ENCODE data around the gene SRPRA.
A peak's percentile ranks its signal among the peaks of the same experiment; 100 is the strongest.
"Not testable (repeated sequence)": the region's sequence is repeated elsewhere in the genome, so short reads cannot be mapped to it uniquely, and the experiment has no call there.

Gene SRPRA

GRCh38 chr11:126282736-126283591, 14.3 kb upstream of the SRPRA start, which contains the start of gene TIRAP:
TIRAP (plus strand) TSS chr11:126283093; CDS start chr11:126290895, 7,802 bp downstream.
- no peak for DNase-seq (ENCODE audit: low read depth)

GRCh38 chr11:126282361-126282735, 13.7 kb upstream of the SRPRA start:
- DNase-seq (ENCODE audit: low read depth) = no peak

GRCh38 chr11:126281666-126282175, 13.0 kb upstream of the SRPRA start:
- no peak for DNase-seq (ENCODE audit: low read depth)

DNA sequence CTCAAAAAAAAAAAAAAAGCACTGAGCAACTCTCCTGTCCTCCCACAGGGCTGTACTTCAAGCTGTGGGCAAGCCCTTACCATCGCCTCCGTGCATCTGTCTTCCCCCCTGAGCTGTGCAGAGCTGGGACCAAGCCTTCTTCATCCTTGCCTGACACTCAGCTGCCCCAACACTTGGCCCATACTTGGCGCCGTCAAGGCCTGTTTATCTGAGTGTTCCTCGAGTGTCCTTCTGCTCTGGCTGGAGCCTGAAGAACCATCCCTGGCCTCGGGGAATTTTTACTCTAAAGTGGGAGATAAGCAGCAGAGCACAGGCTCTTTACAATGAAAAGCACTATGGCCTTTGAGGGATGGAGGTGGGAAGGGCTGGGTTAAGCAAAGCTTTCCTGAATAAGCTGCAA, 12.6 kb upstream of the SRPRA start:
- no peak for DNase-seq (ENCODE audit: low read depth)

DNA sequence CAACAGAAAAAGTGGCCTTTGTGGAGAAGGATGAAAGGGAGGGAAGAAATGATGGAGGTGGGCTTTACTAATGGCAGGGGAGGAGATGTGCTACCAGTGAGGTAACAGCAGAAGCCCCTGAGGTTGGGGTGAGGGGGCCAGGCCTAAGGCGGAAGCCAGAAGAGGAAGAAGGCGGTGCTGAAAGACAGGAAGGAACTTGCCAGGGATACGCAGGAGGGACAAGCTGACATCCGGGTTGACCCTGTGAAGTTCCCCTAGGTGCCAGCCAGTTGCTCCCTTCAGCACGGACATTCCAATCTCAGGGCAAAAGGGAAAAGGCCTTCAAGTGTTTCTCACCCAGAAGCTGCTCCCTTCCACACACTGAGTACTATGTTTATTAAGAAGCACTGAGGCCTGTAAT, 11.9 kb upstream of the SRPRA start:
- DNase-seq (ENCODE audit: low read depth) = no peak

GRCh38 chr11:126279191-126279590, 10.5 kb upstream of the SRPRA start:
- DNase-seq (ENCODE audit: low read depth) = no peak

GRCh38 chr11:126277780-126278179, 9.1 kb upstream of the SRPRA start:
- DNase-seq (ENCODE audit: low read depth) = no peak

DNA sequence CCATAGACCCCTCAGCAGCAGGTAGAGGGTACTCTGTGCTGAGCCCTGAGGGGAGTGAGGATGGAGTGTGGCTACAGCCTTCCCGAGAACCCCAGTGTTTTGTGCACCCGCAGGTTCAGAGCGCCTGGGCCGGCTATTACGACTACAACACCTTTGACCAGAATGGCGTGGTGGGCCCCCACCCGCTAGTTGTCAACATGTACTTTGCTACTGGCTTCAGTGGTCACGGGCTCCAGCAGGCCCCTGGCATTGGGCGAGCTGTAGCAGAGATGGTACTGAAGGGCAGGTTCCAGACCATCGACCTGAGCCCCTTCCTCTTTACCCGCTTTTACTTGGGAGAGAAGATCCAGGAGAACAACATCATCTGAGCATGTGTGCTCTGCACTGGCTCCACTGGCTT, 8.6 kb upstream of the SRPRA start:
- DNase-seq (ENCODE audit: low read depth) = no peak

- DNase-seq (ENCODE audit: low read depth) = no peak
Measured at GRCh38 chr11:126268361-126268707, 361 bp downstream of the SRPRA start.

DNA sequence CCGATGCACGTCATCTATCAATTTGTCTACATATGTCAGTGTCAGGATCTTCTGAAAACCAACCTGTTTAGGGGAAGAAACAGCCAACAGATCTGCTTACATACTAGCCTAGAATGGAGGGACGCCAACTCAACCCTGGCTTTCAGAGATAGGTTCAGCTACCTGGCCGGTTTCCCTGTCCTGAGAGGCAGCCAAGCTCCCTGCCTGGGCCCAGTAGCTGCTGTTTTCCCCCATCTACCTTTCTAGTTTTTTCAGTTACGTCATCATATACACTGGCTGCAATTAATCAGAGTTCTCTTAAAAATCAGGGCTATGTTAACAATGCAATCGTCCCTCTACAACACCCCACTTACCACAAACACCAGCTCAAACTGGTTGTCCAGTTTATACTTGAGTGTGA, 1.0 kb downstream of the SRPRA start:
- no peak for DNase-seq (ENCODE audit: low read depth)

GRCh38 chr11:126265811-126266210, 2.9 kb downstream of the SRPRA start:
- no peak for DNase-seq (ENCODE audit: low read depth)

DNA sequence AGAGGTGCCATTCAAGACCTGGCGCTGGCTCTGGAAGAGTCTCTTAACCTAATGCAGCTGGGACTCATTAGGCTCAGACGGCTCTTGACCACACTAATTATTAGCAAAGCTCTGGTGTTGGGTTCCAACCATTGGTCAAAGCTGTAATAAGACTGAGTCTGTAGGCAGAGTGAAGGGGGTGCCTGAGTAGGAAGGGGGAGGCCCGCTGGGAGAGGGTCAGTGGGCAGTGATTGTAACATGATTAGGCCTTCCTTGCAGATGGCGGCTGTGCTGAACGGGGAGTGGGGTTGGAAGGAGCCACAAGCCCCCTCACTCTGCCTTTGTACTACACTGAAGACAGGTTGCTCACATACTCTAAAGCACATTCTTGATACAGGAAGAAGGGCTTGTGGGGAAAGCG, 5.2 kb downstream of the SRPRA start:
- DNase-seq (ENCODE audit: low read depth) = no peak

DNA sequence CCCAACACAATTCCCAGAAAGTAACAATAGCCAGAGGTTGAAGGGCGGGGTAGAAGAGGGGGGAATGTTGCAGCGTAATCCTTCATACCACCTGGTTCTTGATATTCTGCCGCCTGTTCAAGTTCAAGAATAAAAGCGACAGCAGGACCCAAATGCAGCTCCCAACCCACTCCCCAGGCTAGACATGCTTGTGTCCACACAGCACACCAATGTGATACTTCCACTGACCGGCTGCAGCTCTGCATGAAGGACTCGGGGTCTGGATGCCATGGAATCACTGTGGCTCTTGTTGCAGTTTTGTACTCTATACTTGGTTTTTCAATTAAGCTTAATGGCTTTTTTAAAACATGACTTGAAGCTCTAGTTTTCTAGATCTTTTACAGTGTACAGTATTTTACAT, 6.5 kb downstream of the SRPRA start:
- DNase-seq (ENCODE audit: low read depth) = no peak

- DNase-seq (ENCODE audit: low read depth) = no peak
Measured at GRCh38 chr11:126257764-126258163, 10.9 kb downstream of the SRPRA start.

DNA sequence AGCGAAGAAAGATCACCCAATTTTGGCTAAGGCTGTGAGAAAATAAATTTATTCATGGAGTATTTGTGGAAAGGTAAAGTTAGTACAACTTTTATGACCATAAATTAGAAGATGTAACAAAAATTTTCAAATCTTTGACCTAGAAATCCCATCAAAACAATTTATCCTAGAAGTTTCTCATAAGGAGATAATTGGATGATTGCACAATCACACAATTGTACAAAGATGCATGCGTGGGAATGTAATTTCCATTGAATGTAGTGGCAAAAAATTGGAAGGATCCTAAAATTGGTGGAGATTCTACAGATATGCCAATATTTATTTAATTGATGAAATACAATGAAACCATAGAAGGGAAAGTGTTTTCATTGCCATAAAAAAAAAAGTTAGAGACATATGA, 11.6 kb downstream of the SRPRA start:
- no peak for DNase-seq (ENCODE audit: low read depth)

DNA sequence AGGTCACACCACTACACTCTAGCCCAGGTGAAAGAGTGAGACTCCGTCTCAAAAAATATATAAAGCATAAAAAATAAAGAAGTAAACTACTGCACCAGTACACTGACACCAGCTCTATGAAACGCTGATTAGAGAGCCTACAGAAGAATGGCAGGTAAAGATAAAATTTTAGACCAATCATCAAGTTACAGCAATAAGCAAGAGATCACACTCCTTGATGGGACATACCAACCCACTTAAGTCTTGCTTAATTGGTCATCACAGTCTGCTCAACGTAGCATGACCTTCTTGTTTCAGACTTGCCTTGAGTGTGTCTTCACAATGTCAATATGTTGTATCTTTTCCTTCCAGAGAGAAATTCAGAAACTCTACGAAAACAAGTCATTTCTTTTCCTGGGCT, 12.5 kb downstream of the SRPRA start:
- no peak for DNase-seq (ENCODE audit: low read depth)

DNA sequence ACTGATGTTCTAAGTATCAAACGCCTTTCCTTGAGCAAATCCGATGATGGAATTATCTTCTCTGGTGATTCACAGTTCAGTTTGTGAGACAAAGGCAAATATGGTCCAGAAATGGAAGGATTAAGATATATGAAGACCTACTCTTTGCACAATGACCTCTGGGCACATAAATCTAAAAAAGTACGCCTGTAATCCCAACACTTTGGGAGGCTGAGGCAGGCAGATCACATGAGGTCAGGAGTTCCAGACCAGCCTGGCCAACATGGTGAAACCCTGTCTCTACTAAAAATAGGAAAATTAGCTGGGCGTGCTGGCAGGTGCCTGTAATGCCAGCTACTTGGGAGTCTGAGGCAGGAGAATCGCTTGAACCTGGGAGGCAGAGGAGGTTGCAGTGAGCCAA, 13.2 kb downstream of the SRPRA start:
- not testable (repeated sequence) for DNase-seq (ENCODE audit: low read depth)

DNA sequence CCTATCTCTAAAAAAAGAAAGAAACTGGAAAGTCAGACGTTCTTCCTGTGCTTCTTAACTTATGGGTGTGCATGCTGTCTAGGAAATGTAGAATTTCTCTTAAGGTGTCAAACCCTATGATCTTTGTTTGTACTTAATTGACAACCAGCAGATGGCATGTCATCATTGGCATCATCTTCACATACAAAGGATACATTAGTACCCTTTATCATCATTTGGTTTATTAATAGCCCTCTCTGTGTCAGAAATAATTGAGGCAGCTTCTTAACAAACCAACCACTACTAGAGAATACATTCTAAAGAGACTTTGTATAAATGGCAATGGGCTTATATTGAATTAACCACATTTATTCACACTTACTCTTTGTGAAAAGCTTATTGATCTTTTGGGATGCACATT, 13.9 kb downstream of the SRPRA start:
- DNase-seq (ENCODE audit: low read depth) = no peak

GRCh38 chr11:126253265-126253664, 15.4 kb downstream of the SRPRA start:
- no peak for DNase-seq (ENCODE audit: low read depth)

DNA sequence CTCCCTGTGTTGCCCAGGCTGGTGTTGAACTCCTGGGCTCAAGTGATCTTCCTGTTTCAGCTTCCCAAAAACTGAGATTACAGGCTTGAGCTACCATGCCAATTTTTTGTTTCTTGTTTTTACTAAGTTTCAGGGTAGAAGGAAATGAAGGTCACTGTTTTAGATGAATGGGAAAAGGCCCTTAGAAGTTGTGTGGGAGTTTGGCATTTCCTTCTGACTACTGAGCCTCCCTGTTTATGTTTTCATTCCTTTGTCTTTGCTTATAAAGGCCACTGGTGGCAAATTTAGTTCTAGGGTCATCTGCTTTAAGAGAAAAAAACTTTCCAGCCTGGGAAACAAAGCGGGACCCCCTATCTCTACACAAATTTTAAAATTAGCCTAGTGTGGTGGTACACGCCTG, 22.1 kb downstream of the SRPRA start:
- DNase-seq (ENCODE audit: low read depth) = no peak

DNA sequence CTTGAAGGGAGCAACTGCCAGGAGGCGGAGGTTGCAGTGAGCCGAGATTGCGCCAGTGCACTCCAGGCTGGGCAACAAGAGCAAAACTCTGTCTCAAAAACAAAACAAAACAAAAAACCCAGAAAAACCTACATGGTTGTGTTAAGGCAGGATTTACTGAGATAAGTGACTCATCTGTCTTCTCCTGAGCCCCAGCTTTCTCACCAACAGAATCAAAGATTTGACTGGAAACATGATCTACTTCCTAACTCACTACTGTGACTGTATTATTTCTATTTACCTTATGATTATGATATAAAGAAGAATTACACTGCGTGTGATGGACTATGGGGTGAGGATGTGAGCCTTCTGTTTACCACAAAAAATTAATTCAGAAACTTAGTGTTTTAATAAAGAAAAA, 35.3 kb downstream of the SRPRA start:
- DNase-seq (ENCODE audit: low read depth) = no peak

DNA sequence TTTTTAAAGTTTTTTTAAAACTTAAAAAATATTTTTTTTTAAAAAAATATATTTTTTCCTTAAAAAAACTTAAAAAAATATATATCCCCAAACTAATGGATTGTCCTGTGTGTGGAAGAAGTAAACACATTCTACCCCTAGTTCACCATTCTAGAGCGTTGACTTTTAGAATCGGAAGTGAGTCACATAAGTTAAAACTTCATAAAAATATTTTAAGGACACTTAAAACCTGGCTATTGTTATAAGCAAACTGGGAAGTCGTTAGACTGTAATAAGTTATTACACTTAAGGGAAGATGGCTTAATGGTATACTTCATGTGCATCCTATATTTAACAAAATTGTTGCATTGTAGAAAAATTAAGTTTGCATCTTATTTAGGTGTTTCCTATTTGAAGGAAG, 36.0 kb downstream of the SRPRA start:
- no peak for DNase-seq (ENCODE audit: low read depth)

DNA sequence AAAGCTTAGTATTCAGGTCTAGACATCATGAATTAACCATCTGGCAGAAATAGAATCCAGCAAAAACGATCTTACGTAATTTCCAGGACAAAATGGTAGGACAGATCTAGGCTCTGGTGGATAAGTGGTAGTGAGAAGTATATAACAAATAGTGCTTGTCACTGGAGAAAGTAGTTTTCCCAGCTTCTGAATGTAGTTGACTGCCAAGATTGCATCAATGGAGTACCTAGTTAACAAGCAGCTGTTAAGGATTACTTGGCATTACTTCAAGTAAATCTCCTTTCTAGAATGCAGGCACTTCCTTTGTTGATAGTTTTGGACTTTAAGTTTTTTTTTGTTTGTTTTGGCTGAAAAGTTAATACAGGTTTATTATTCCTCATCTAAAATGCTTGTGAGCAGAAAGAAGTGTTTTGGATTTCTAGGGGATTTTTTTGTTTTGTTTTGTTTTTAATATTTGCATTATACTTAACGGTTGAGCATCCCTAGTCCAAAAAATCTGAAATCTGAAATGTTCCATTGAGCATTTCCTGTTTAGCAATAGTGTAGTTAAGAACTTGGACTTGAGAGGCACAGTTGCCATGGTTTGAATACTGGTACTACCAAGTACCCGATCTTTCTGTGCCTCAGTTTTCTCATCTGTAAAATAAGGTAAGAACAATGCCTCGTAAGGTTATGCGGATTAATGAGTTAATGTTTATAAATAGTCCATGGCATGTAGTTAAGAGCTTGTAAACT, 36.8 kb downstream of the SRPRA start:
- DNase-seq (ENCODE audit: low read depth) = peak; percentile 16
